Brain microvascular endothelial cell (primary cell): ENCODE measurements around the gene ATF7IP.

ENCODE experiments used
- DNase-seq: peaks from one replicate; pipeline ENCODE4 v3.0.0-alpha.2; 2020
- H3K27ac ChIP-seq: fragments of 250-450 bp; sonication (Bioruptor Pico); 2 replicates; pipeline ENCODE4 v1.5.1; 2020; ENCODE audit warnings: mild to moderate bottlenecking, moderate library complexity
- H3K27me3 ChIP-seq: fragments of 250-450 bp; sonication (Bioruptor Pico); replicated peaks from 2 replicates; pipeline ENCODE4 v1.5.1; 2020; ENCODE audit warnings: mild to moderate bottlenecking
- H3K36me3 ChIP-seq: fragments of 250-450 bp; sonication (Bioruptor Pico); replicated peaks from 2 replicates; pipeline ENCODE4 v1.5.1; 2020; ENCODE audit warnings: mild to moderate bottlenecking
- H3K4me3 ChIP-seq: 2 replicates; pipeline ENCODE4 v1.5.1; 2011; ENCODE audit warnings: low read depth, mild to moderate bottlenecking, control low read depth, low read length, moderate library complexity
- CTCF ChIP-seq: IDR thresholded peaks from 2 replicates; pipeline ENCODE4 v1.5.1; 2011; ENCODE audit warnings: low read depth, mild to moderate bottlenecking, moderate library complexity, low read length, control low read depth, inconsistent platforms; ENCODE audit errors: missing control alignments
- in situ Hi-C: cut with HindIII; loops from 2 replicates; pipeline ENCODE4 v1.10.0; 2017; ENCODE audit warnings: low sequenced_read_pairs, low pct_ligation_motif_present

Gene ATF7IP

GRCh38 chr12:14482886-14483285, 117.4 kb downstream of the ATF7IP start:
- H3K4me3 ChIP-seq, result no peak overlapping the region
- TF ChIP-seq CTCF, result no peak
- in situ Hi-C loops, result no loop called here
- peaks cover 42% of the 10 kb centered on the region for H3K36me3 ChIP-seq
- H3K27me3 ChIP-seq, result no peaks in the 10 kb centered on the region
- DNase-seq, result no peak
- H3K27ac ChIP-seq, result no peak overlapping the region

GRCh38 chr12:14495326-14495725, 129.8 kb downstream of the ATF7IP start:
- DNase-seq, result no peak
- no peak for TF ChIP-seq CTCF
- in situ Hi-C loops, result no loop called here
- H3K27me3 ChIP-seq, result no peaks in the 10 kb centered on the region
- peaks cover 41% of the 10 kb centered on the region for H3K36me3 ChIP-seq
- no peak overlapping the region for H3K27ac ChIP-seq
- H3K4me3 ChIP-seq, result no peak overlapping the region

- in situ Hi-C loops, result no loop called here
- peaks cover 9% of the 10 kb centered on the region for H3K36me3 ChIP-seq
These were observed 140.4 kb downstream of the ATF7IP start for GRCh38 chr12:14505626-14506596.

GRCh38 chr12:14510574-14510973, 145.1 kb downstream of the ATF7IP start:
- Histone ChIP-seq H3K36me3 (no peaks in the 10 kb centered on the region), H3K4me3 (no peak overlapping the region), H3K27me3 (no peaks in the 10 kb centered on the region), H3K27ac (no peak overlapping the region)
- no peak for DNase-seq
- in situ Hi-C loops, result no loop called here
- no peak for TF ChIP-seq CTCF

More at GRCh38 chr12:14505626-14506596, 140.4 kb downstream of the ATF7IP start:
- Histone ChIP-seq H3K4me3 (no peak overlapping the region), H3K27ac (no peak overlapping the region), H3K27me3 (no peaks in the 10 kb centered on the region)
- no peak for TF ChIP-seq CTCF
- no peak for DNase-seq

GRCh38 chr12:14514154-14514842, 148.8 kb downstream of the ATF7IP start:
- peak; percentile 26 for DNase-seq
- peak; percentile 50 for TF ChIP-seq CTCF
- Histone ChIP-seq H3K36me3 (no peaks in the 10 kb centered on the region), H3K27ac (no peak overlapping the region), H3K4me3 (no peak overlapping the region), H3K27me3 (no peaks in the 10 kb centered on the region)
- in situ Hi-C loops, result no loop called here
